A673 (cell line): ENCODE data around the gene ANKRD13B. TPM values are rescaled to one million over a fixed set of nuclear protein-coding genes. Genes with fewer than 3 reads are reported as not detected.
"Not testable (repeated sequence)": the region's sequence is repeated elsewhere in the genome, so short reads cannot be mapped to it uniquely, and the experiment has no call there.

Experiments used
- BruUV-seq: library from RNA; stranded (reverse); fragments of 400-500 nt; replicated peaks from 2 replicates; lab custom pipeline; 2021; lab: Mats Ljungman, UMichigan
- CTCF ChIA-PET: fragments of 300-600 bp; sonication (Branson Sonifier 250); formaldehyde crosslinking; loops from one replicate; lab custom pipeline; 2022; ENCODE audit warnings: antibody characterized with exemption; lab: Charles Lee
- POLR2A ChIA-PET: fragments of 300-600 bp; sonication (Branson Sonifier 250); formaldehyde crosslinking; loops from one replicate; lab custom pipeline; 2022; ENCODE audit warnings: antibody characterized with exemption; ENCODE audit not compliant: low non-redundant PET; lab: Charles Lee
- DNase-seq: peaks from one replicate; pipeline ENCODE4 v3.0.0-alpha.2; 2015; ENCODE audit warnings: low spot score
- H3K27ac ChIP-seq: fragments of 200-600 bp; sonication (generic); 2 replicates; pipeline ENCODE4 v1.5.1; 2016; ENCODE audit warnings: mixed run types, low read depth, mild to moderate bottlenecking, mixed read lengths, antibody characterized with exemption, low read length; ENCODE audit not compliant: poor library complexity, severe bottlenecking
- H3K27me3 ChIP-seq: fragments of 200-600 bp; sonication (generic); replicated peaks from 2 replicates; pipeline ENCODE4 v1.6.1; 2017; ENCODE audit warnings: mixed run types, low read depth, mild to moderate bottlenecking, mixed read lengths, antibody characterized with exemption, low read length; ENCODE audit not compliant: insufficient read depth, poor library complexity
- H3K36me3 ChIP-seq: fragments of 200-600 bp; sonication (generic); 2 replicates; pipeline ENCODE4 v1.6.1; 2016; ENCODE audit warnings: mixed run types, mild to moderate bottlenecking, mixed read lengths, antibody characterized with exemption, low read length; ENCODE audit not compliant: insufficient read depth, poor library complexity, severe bottlenecking
- H3K4me1 ChIP-seq: fragments of 200-600 bp; sonication (generic); 2 replicates; pipeline ENCODE4 v1.6.1; 2017; ENCODE audit warnings: mixed run types, mild to moderate bottlenecking, mixed read lengths, antibody characterized with exemption, low read length; ENCODE audit not compliant: insufficient read depth, poor library complexity, severe bottlenecking
- H3K4me3 ChIP-seq: fragments of 200-600 bp; sonication (generic); 2 replicates; pipeline ENCODE4 v1.5.1; 2016; ENCODE audit warnings: low read depth, mixed run types, mild to moderate bottlenecking, mixed read lengths, low read length; ENCODE audit not compliant: poor library complexity, severe bottlenecking
- H3K9me3 ChIP-seq: fragments of 200-600 bp; sonication (generic); 2 replicates; pipeline ENCODE4 v1.6.1; 2016; ENCODE audit warnings: mixed run types, low read depth, mild to moderate bottlenecking, mixed read lengths, antibody characterized with exemption, low read length; ENCODE audit not compliant: poor library complexity, severe bottlenecking
- CTCF ChIP-seq: fragments of 300-800, 200-600 bp; sonication (generic); conservative IDR thresholded peaks from 2 replicates; pipeline ENCODE4 v1.5.1; 2017; ENCODE audit warnings: low read depth, mild to moderate bottlenecking, antibody characterized with exemption, low read length, moderate library complexity, mixed read lengths
- EZH2 ChIP-seq: fragments of 200-600 bp; sonication (generic); IDR thresholded peaks from 2 replicates; pipeline ENCODE4 v1.6.1; 2017; ENCODE audit warnings: borderline replicate concordance, low read depth, mild to moderate bottlenecking, mixed read lengths, antibody characterized with exemption, low read length; ENCODE audit not compliant: poor library complexity, severe bottlenecking
- intact Hi-C: fragments of 100-400 bp; cut with micrococcal nuclease; formaldehyde crosslinking; loops from one replicate; pipeline ENCODE4 v1.10.0; 2022; ENCODE audit not compliant: unreplicated experiment
- total RNA-seq: library from RNA; stranded (reverse); gene quantifications from 2 replicates; pipeline ENCODE4 v1.2.3, GENCODE V29; 2021

The ANKRD13B gene
- total RNA-seq, 1 experiment from 2014 or later = 81.5 TPM

- Histone ChIP-seq H3K36me3 (no peaks in the 10 kb centered on the region), H3K27me3 (no peaks in the 10 kb centered on the region), H3K27ac (no peak overlapping the region), H3K4me3 (no peak overlapping the region), H3K9me3 (no peaks in the 10 kb centered on the region), H3K4me1 (no peaks in the 10 kb centered on the region)
- CTCF ChIA-PET = no interaction called here
- no TSS peak for BruUV-seq
- intact Hi-C loops = no loop called here
- POLR2A ChIA-PET = no interaction called here
- no peak for DNase-seq
- TF ChIP-seq CTCF = no peak
These were observed 35.7 kb upstream of the ANKRD13B start for GRCh38 chr17:29557085-29557738.

- no peak for DNase-seq
- intact Hi-C loops = no loop called here
- H3K36me3 ChIP-seq = no peaks in the 10 kb centered on the region
- ChIA-PET POLR2A (no interaction called here), CTCF (no interaction called here)
- no peak for TF ChIP-seq CTCF
- no peak for TF ChIP-seq EZH2
- H3K4me1 ChIP-seq = no peaks in the 10 kb centered on the region
- H3K27me3 ChIP-seq = no peaks in the 10 kb centered on the region
- no peak overlapping the region for H3K27ac ChIP-seq
- H3K4me3 ChIP-seq = no peak overlapping the region
- no TSS peak for BruUV-seq
- H3K9me3 ChIP-seq = no peaks in the 10 kb centered on the region
These were observed 35.2 kb upstream of the ANKRD13B start for GRCh38 chr17:29557739-29558116.

GRCh38 chr17:29558139-29558538 lies 34.8 kb upstream of the ANKRD13B start:
- H3K27me3 ChIP-seq, H3K36me3 ChIP-seq, POLR2A ChIA-PET, DNase-seq, intact Hi-C loops, H3K4me1 ChIP-seq, H3K9me3 ChIP-seq, BruUV-seq, CTCF ChIA-PET, H3K4me3 ChIP-seq, H3K27ac ChIP-seq: not testable (repeated sequence)

- ChIA-PET POLR2A (interaction anchor here (0.7 kb wide), 1 partner anchor 10 kb away, joined by 3 read pairs; no protein-coding TSS in a partner anchor), CTCF (no interaction called here)
- no peaks in the 10 kb centered on the region for H3K36me3 ChIP-seq
- intact Hi-C loops = loop anchor here (10.0 kb wide), 1 partner anchor 65 kb away; the partner anchor contains the start of gene CORO6
- no peaks in the 10 kb centered on the region for H3K27me3 ChIP-seq
- no peak overlapping the region for H3K27ac ChIP-seq
- H3K4me1 ChIP-seq = no peaks in the 10 kb centered on the region
- TF ChIP-seq EZH2 = no peak
- TF ChIP-seq CTCF = no peak
- H3K4me3 ChIP-seq = no peak overlapping the region
- no TSS peak for BruUV-seq
- H3K9me3 ChIP-seq = no peaks in the 10 kb centered on the region
- DNase-seq = no peak
These were observed 33.3 kb upstream of the ANKRD13B start for GRCh38 chr17:29559640-29560039.
